PC-9 (cell line): ENCODE results near the gene GATA2. TPM values are rescaled to one million over a fixed set of nuclear protein-coding genes. Genes with fewer than 3 reads are reported as not detected.

Experiments used
- BruUV-seq: library from RNA; stranded (reverse); fragments of 400-500 nt; replicated peaks from 2 replicates; lab custom pipeline; 2021; lab: Mats Ljungman, UMichigan
- CTCF ChIA-PET: fragments of 300-600 bp; sonication (Branson Sonifier 250); formaldehyde crosslinking; loops from one replicate; lab custom pipeline; 2022; ENCODE audit warnings: antibody characterized with exemption; lab: Charles Lee
- POLR2A ChIA-PET: fragments of 300-600 bp; sonication (Branson Sonifier 250); formaldehyde crosslinking; loops from one replicate; lab custom pipeline; 2022; ENCODE audit warnings: antibody characterized with exemption; ENCODE audit not compliant: unreplicated experiment; lab: Charles Lee
- DNase-seq, 2 experiments: peaks; one replicate each; pipeline versions ENCODE4 v3.0.0 to v3.0.0-alpha.2; 2015 to 2022; ENCODE audit warnings: mixed read lengths in 1 of 2
- H2AFZ ChIP-seq: fragments of 200-600 bp; sonication (generic); 2 replicates; pipeline ENCODE4 v1.8.1; 2017; ENCODE audit warnings: antibody characterized with exemption
- H3F3A ChIP-seq: fragments of 200-600 bp; sonication (generic); 2 replicates; pipeline ENCODE4 v1.8.1; 2017; ENCODE audit warnings: antibody characterized with exemption, mild to moderate bottlenecking, low read depth; ENCODE audit not compliant: insufficient read depth
- H3K27ac ChIP-seq: fragments of 200-600 bp; sonication (generic); 2 replicates; pipeline ENCODE4 v1.6.1; 2016; ENCODE audit warnings: mixed run types
- H3K27me3 ChIP-seq: fragments of 200-600 bp; sonication (generic); 2 replicates; pipeline ENCODE4 v1.6.1; 2016; ENCODE audit warnings: low read depth, mixed run types; ENCODE audit not compliant: insufficient read depth
- H3K36me3 ChIP-seq: fragments of 200-600 bp; sonication (generic); 2 replicates; pipeline ENCODE4 v1.6.1; 2016; ENCODE audit warnings: low read depth, mixed run types
- H3K4me1 ChIP-seq: fragments of 200-600 bp; sonication (generic); replicated peaks from 2 replicates; pipeline ENCODE4 v1.6.1; 2016; ENCODE audit warnings: mixed run types; ENCODE audit not compliant: insufficient read depth
- H3K4me2 ChIP-seq: fragments of 200-600 bp; sonication (generic); 2 replicates; pipeline ENCODE4 v1.6.1; 2017; ENCODE audit warnings: mixed run types
- H3K4me3 ChIP-seq: fragments of 200-600 bp; sonication (generic); 2 replicates; pipeline ENCODE4 v1.6.1; 2016; ENCODE audit warnings: mixed run types
- H3K79me2 ChIP-seq: fragments of 200-600 bp; sonication (generic); 2 replicates; pipeline ENCODE4 v1.6.1; 2017; ENCODE audit warnings: low read depth, mixed run types
- H3K9me2 ChIP-seq: fragments of 200-600 bp; sonication (generic); 2 replicates; pipeline ENCODE4 v1.8.1; 2017; ENCODE audit warnings: mild to moderate bottlenecking; ENCODE audit not compliant: insufficient read depth
- H3K9me3 ChIP-seq: fragments of 200-600 bp; sonication (generic); 2 replicates; pipeline ENCODE4 v1.8.1; 2016; ENCODE audit warnings: low read depth; ENCODE audit not compliant: insufficient read depth
- H4K20me1 ChIP-seq: fragments of 200-600 bp; sonication (generic); 2 replicates; pipeline ENCODE4 v1.8.1; 2017; ENCODE audit not compliant: insufficient read depth
- CTCF ChIP-seq: fragments of 200-600 bp; sonication (generic); conservative IDR thresholded peaks from 2 replicates; pipeline ENCODE4 v1.6.1; 2017; ENCODE audit warnings: mixed run types, antibody characterized with exemption, mild to moderate bottlenecking, moderate library complexity
- EZH2 ChIP-seq: fragments of 200-600 bp; sonication (generic); IDR thresholded peaks from 2 replicates; pipeline ENCODE4 v1.8.0; 2017; ENCODE audit warnings: antibody characterized with exemption, low read depth
- intact Hi-C: fragments of 100-400 bp; cut with micrococcal nuclease; formaldehyde crosslinking; loops from one replicate; pipeline ENCODE4 v1.10.0; 2022; ENCODE audit not compliant: unreplicated experiment
- total RNA-seq: library from RNA; stranded (reverse); gene quantifications from 2 replicates; pipeline ENCODE4 v1.2.3, GENCODE V29; 2021

The GATA2 gene
- total RNA-seq, 1 experiment from 2014 or later = 29.0 TPM

- Histone ChIP-seq H3K9me3 (no peaks in the 10 kb centered on the region), H3K27me3 (peaks cover 38% of the 10 kb centered on the region), H3F3A (no peaks in the 10 kb centered on the region), H3K4me3 (no peak overlapping the region), H3K36me3 (no peaks in the 10 kb centered on the region), H3K4me1 (no peaks in the 10 kb centered on the region), H4K20me1 (no peaks in the 10 kb centered on the region), H3K9me2 (no peaks in the 10 kb centered on the region), H2AFZ (no peak overlapping the region), H3K79me2 (no peaks in the 10 kb centered on the region), H3K27ac (no peak overlapping the region), H3K4me2 (no peak overlapping the region)
- BruUV-seq = no TSS peak
- TF ChIP-seq CTCF (no peak), EZH2 (no peak)
- ChIA-PET POLR2A (interaction anchor here (0.6 kb wide), 1 partner anchor 469 kb away, joined by 3 read pairs; the partner anchor contains the start of gene CFAP92), CTCF (no interaction called here)
- intact Hi-C loops = no loop called here
- DNase-seq = no peak
These were observed 31.6 kb upstream of the GATA2 start for GRCh38 chr3:128524374-128525299.

GRCh38 chr3:128523591-128523990 is 30.6 kb upstream of the GATA2 start:
- no peak for DNase-seq
- Histone ChIP-seq H3K27ac (no peak overlapping the region), H3K4me2 (no peak overlapping the region), H3K36me3 (no peaks in the 10 kb centered on the region), H3K27me3 (peaks cover 40% of the 10 kb centered on the region), H4K20me1 (no peaks in the 10 kb centered on the region), H3K9me3 (no peaks in the 10 kb centered on the region), H3F3A (no peaks in the 10 kb centered on the region), H3K4me3 (no peak overlapping the region), H2AFZ (no peak overlapping the region), H3K9me2 (no peaks in the 10 kb centered on the region), H3K4me1 (no peaks in the 10 kb centered on the region), H3K79me2 (no peaks in the 10 kb centered on the region)
- TF ChIP-seq CTCF = no peak
- TF ChIP-seq EZH2 = no peak
- intact Hi-C loops = no loop called here
- ChIA-PET POLR2A (no interaction called here), CTCF (no interaction called here)
- BruUV-seq = no TSS peak

- no peaks in the 10 kb centered on the region for H3K36me3 ChIP-seq
- H2AFZ ChIP-seq = no peak overlapping the region
- peaks cover 40% of the 10 kb centered on the region for H3K27me3 ChIP-seq
- BruUV-seq = no TSS peak
- H3K9me2 ChIP-seq = no peaks in the 10 kb centered on the region
- H3K79me2 ChIP-seq = no peaks in the 10 kb centered on the region
- no peaks in the 10 kb centered on the region for H3K4me1 ChIP-seq
- DNase-seq = no peak
- no peak for TF ChIP-seq EZH2
- no peak for TF ChIP-seq CTCF
- POLR2A ChIA-PET = no interaction called here
- CTCF ChIA-PET = no interaction called here
- no peaks in the 10 kb centered on the region for H3F3A ChIP-seq
- intact Hi-C loops = no loop called here
- no peaks in the 10 kb centered on the region for H4K20me1 ChIP-seq
- H3K27ac ChIP-seq = no peak overlapping the region
- H3K4me3 ChIP-seq = no peak overlapping the region
- H3K9me3 ChIP-seq = no peaks in the 10 kb centered on the region
- H3K4me2 ChIP-seq = no peak overlapping the region
These were observed 28.7 kb upstream of the GATA2 start for GRCh38 chr3:128521715-128522114.
